AG08396 (cell line): ENCODE measurements around the gene FBXW7.

ENCODE experiments used
- DNase-seq: peaks from one replicate; pipeline ENCODE4 v3.0.0; 2012; ENCODE audit warnings: low spot score, mixed read lengths

The FBXW7 gene

GRCh38 chr4:152369902-152370295 is 166.0 kb downstream of the FBXW7 start:
- no peak for DNase-seq

- DNase-seq, result no peak
These were observed 166.5 kb downstream of the FBXW7 start for GRCh38 chr4:152369203-152369901.

GRCh38 chr4:152368001-152368400 is 167.9 kb downstream of the FBXW7 start:
- no peak for DNase-seq

GRCh38 chr4:152364883-152365282 is 171.0 kb downstream of the FBXW7 start:
- DNase-seq, result no peak

- DNase-seq, result no peak
These were observed 171.5 kb downstream of the FBXW7 start for GRCh38 chr4:152364383-152364782.

- no peak for DNase-seq
These were observed 172.0 kb downstream of the FBXW7 start for GRCh38 chr4:152363904-152364303.

- DNase-seq, result peak; percentile 9
These were observed 172.8 kb downstream of the FBXW7 start for GRCh38 chr4:152363086-152363485.

- no peak for DNase-seq
These were observed 175.9 kb downstream of the FBXW7 start for GRCh38 chr4:152360045-152360410.

GRCh38 chr4:152359208-152360044 is 176.5 kb downstream of the FBXW7 start:
- no peak for DNase-seq

- no peak for DNase-seq
These were observed 178.7 kb downstream of the FBXW7 start for GRCh38 chr4:152357206-152357605.

GRCh38 chr4:152356428-152357034 is 179.4 kb downstream of the FBXW7 start:
- DNase-seq, result no peak

GRCh38 chr4:152352622-152353116 is 183.2 kb downstream of the FBXW7 start:
- peak; percentile 66 for DNase-seq

GRCh38 chr4:152352215-152352614 is 183.7 kb downstream of the FBXW7 start:
- no peak for DNase-seq

- DNase-seq, result no peak
These were observed 184.8 kb downstream of the FBXW7 start for GRCh38 chr4:152351080-152351479.

GRCh38 chr4:152348670-152349069 is 187.2 kb downstream of the FBXW7 start:
- DNase-seq, result no peak

GRCh38 chr4:152346979-152347378 is 188.9 kb downstream of the FBXW7 start:
- DNase-seq, result no peak

- no peak for DNase-seq
These were observed 189.4 kb downstream of the FBXW7 start for GRCh38 chr4:152346526-152346925.

GRCh38 chr4:152344001-152344400 is 191.9 kb downstream of the FBXW7 start:
- DNase-seq, result no peak

GRCh38 chr4:152342293-152342692 is 193.6 kb downstream of the FBXW7 start:
- DNase-seq, result no peak

GRCh38 chr4:152340818-152341217 is 195.1 kb downstream of the FBXW7 start:
- no peak for DNase-seq

- no peak for DNase-seq
These were observed 196.3 kb downstream of the FBXW7 start for GRCh38 chr4:152339576-152339975.

GRCh38 chr4:152334931-152335330 is 201.0 kb downstream of the FBXW7 start:
- no peak for DNase-seq

- no peak for DNase-seq
These were observed 204.8 kb downstream of the FBXW7 start for GRCh38 chr4:152331042-152331441.
